ENCODE measurements around the gene ITGB1BP1.

Gene ITGB1BP1

DNA sequence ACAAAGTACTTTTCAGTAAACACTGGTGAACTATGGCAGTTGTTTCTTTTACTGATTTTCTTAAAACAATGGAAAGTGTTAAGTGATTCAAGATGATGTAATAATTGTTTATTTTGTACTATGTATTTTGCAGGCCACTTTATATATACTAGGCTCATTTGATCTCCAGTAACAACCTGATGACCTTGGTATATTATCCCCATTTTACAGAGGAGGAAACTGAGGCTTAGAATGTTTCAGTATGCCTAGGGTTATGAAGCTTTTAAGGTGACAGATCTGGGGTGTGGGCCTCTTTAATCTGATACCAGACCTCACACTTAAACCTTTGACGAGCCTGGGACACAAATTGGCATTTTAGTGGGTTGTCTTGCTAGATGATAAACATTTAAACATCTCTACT is 63.2 kb downstream of the ITGB1BP1 start:
- Histone ChIP-seq H3K4me3 (ENCODE audit: low read depth, low read length) (no peak overlapping the region), H3K27me3 (ENCODE audit: insufficient read depth, low read length) (no peaks in the 10 kb centered on the region), H3K27ac (ENCODE audit: low read depth, low read length) (no peak overlapping the region), H3K79me2 (ENCODE audit: control insufficient read depth, insufficient read depth, low read length, unreplicated experiment) (no peaks in the 10 kb centered on the region), H2AFZ (ENCODE audit: low read length, unreplicated experiment) (no peak overlapping the region), H3K36me3 (ENCODE audit: insufficient read depth, low read length) (peaks cover 37% of the 10 kb centered on the region), H3K4me1 (ENCODE audit: control insufficient read depth, insufficient read depth, low read length, unreplicated experiment) (peaks cover 10% of the 10 kb centered on the region)

DNA sequence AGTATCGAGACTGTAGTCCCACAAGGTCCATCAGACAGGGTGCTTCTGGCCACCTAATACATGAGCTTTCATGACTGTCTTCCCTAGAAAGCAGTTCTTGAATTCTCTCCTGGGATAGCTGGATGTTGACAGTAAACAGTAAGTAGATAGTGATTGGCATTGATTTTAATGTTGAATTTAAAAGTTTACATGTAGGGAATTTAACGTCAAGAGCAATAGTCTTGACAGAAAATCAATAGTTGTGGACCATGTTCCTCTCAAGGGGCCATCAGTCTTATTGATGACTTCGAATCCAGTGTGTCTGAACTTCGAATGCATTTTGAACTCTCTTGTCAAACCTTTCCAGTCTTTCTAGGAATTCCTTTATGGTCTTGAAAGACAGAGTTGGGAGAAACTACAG is 63.9 kb downstream of the ITGB1BP1 start:
- peaks cover 38% of the 10 kb centered on the region for H3K36me3 ChIP-seq (ENCODE audit: insufficient read depth, low read length)
- no peaks in the 10 kb centered on the region for H3K27me3 ChIP-seq (ENCODE audit: insufficient read depth, low read length)
- H3K4me1 ChIP-seq (ENCODE audit: control insufficient read depth, insufficient read depth, low read length, unreplicated experiment) = peaks cover 3% of the 10 kb centered on the region
- no peak overlapping the region for H3K27ac ChIP-seq (ENCODE audit: low read depth, low read length)
- H3K79me2 ChIP-seq (ENCODE audit: control insufficient read depth, insufficient read depth, low read length, unreplicated experiment) = no peaks in the 10 kb centered on the region
- no peak overlapping the region for H3K4me3 ChIP-seq (ENCODE audit: low read depth, low read length)
- H2AFZ ChIP-seq (ENCODE audit: low read length, unreplicated experiment) = no peak overlapping the region

DNA sequence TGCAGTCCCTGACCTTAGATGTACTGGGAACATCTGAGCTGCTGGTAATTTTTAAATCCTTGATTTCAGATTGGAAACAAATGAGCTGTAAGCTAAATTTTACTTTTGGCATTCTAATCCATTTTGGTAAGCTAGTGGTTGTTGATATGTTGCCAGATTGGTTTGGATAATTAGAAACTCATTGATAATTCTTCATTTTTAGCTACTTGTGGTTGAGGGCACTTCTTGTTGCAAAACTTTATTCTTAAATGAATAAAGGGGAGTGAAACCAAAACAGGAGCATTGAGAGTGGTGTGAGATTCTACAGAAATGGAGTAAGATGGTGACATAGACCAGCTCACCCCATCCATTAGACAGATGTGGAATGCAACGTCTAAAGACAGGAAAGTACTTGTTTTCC is 64.5 kb downstream of the ITGB1BP1 start:
- H3K27me3 ChIP-seq (ENCODE audit: insufficient read depth, low read length) = no peaks in the 10 kb centered on the region
- peaks cover 36% of the 10 kb centered on the region for H3K36me3 ChIP-seq (ENCODE audit: insufficient read depth, low read length)
- H2AFZ ChIP-seq (ENCODE audit: low read length, unreplicated experiment) = no peak overlapping the region
- no peak overlapping the region for H3K27ac ChIP-seq (ENCODE audit: low read depth, low read length)
- no peaks in the 10 kb centered on the region for H3K79me2 ChIP-seq (ENCODE audit: control insufficient read depth, insufficient read depth, low read length, unreplicated experiment)
- H3K4me3 ChIP-seq (ENCODE audit: low read depth, low read length) = no peak overlapping the region
- H3K4me1 ChIP-seq (ENCODE audit: control insufficient read depth, insufficient read depth, low read length, unreplicated experiment) = no peaks in the 10 kb centered on the region

DNA sequence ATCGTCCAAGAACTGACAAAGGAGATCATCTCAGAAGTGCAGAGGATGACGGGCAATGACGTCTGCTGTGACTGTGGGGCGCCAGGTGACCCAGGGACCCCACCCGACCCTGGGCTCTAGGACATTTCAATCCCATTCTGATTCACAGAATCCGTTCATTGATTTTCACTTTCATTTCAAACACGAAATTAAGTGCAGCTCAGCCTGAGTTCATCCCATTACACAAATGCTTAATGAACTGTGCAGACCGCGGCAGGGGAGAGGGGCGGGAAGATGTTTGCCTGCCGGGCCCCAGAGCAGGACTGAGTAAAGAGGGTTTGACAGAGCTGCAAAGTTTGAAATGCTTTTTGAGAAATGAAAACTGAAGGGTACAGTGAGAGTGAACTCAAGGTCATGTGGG is 67.1 kb downstream of the ITGB1BP1 start:
- Histone ChIP-seq H3K4me3 (ENCODE audit: low read depth, low read length) (no peak overlapping the region), H3K27ac (ENCODE audit: low read depth, low read length) (no peak overlapping the region)

DNA sequence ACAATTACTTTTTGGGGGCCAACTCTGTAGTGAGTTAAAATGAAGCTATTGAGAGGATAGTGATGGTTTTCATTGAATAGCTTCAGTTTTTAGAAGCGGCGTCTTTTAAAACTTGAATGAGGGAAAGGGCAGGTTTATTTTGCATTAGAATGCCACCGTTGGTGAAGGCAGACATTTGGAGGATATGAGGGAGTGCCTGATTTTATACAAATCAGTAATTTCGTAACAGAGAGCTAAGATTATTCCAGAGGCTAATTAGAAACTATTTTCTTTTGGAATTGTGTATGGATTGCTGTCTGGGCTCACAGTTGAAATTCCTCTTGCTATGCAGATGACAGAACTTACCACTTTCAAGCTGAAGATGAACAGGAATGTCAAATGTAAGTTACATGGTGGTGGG is 67.6 kb downstream of the ITGB1BP1 start:
- Histone ChIP-seq H3K36me3 (ENCODE audit: insufficient read depth, low read length) (peaks cover 38% of the 10 kb centered on the region), H3K79me2 (ENCODE audit: control insufficient read depth, insufficient read depth, low read length, unreplicated experiment) (no peaks in the 10 kb centered on the region), H2AFZ (ENCODE audit: low read length, unreplicated experiment) (no peak overlapping the region), H3K27me3 (ENCODE audit: insufficient read depth, low read length) (no peaks in the 10 kb centered on the region), H3K4me3 (ENCODE audit: low read depth, low read length) (no peak overlapping the region), H3K4me1 (ENCODE audit: control insufficient read depth, insufficient read depth, low read length, unreplicated experiment) (no peaks in the 10 kb centered on the region), H3K27ac (ENCODE audit: low read depth, low read length) (no peak overlapping the region)

More for the DNA sequence above, 67.1 kb downstream of the ITGB1BP1 start:
- Histone ChIP-seq H2AFZ (ENCODE audit: low read length, unreplicated experiment) (no peak overlapping the region), H3K36me3 (ENCODE audit: insufficient read depth, low read length) (peaks cover 35% of the 10 kb centered on the region), H3K79me2 (ENCODE audit: control insufficient read depth, insufficient read depth, low read length, unreplicated experiment) (no peaks in the 10 kb centered on the region), H3K4me1 (ENCODE audit: control insufficient read depth, insufficient read depth, low read length, unreplicated experiment) (no peaks in the 10 kb centered on the region), H3K27me3 (ENCODE audit: insufficient read depth, low read length) (no peaks in the 10 kb centered on the region)

DNA sequence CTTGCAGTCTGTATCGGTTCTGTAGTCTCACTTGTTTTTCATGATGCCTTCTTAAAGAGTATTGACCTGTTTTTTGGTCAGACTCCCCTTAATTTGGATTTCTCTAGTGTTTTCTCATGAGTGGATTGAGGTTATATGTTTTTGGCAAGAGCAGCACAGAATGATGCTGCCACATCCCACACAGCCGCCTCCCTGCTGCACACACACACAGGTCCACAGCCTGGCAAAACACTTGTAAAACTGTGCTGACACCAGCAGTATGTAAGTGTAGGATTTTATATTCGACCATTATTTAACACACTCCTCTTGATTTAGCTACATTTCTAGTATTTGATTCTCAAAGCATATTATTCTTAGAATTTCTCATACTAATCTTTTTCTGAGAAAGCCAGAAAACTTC is 68.1 kb downstream of the ITGB1BP1 start:
- Histone ChIP-seq H3K4me1 (ENCODE audit: control insufficient read depth, insufficient read depth, low read length, unreplicated experiment) (no peaks in the 10 kb centered on the region), H3K27ac (ENCODE audit: low read depth, low read length) (no peak overlapping the region), H3K79me2 (ENCODE audit: control insufficient read depth, insufficient read depth, low read length, unreplicated experiment) (no peaks in the 10 kb centered on the region), H3K27me3 (ENCODE audit: insufficient read depth, low read length) (no peaks in the 10 kb centered on the region), H3K4me3 (ENCODE audit: low read depth, low read length) (no peak overlapping the region), H3K36me3 (ENCODE audit: insufficient read depth, low read length) (peaks cover 39% of the 10 kb centered on the region), H2AFZ (ENCODE audit: low read length, unreplicated experiment) (no peak overlapping the region)

DNA sequence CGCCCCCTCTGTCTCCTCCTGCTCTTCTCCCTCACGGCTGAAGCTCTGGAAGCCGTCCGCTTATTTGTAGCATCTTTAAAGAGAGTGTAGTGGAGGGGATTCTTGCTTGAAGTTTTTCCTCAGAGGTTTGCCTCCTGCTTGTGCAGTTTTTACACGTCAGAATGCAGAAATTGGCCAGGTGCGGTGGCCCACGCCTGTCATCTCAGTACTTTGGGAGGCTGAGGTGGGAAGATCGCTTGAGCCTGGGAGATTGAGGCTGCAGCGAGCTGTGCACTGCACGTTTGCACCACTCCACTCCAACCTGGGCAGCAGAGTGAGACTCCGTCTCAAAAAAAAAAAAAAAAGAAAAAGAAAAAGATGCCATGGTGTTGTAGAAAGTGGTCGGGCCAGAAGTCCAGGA is 69.0 kb downstream of the ITGB1BP1 start:
- Histone ChIP-seq H3K4me1 (ENCODE audit: control insufficient read depth, insufficient read depth, low read length, unreplicated experiment) (no peaks in the 10 kb centered on the region), H3K79me2 (ENCODE audit: control insufficient read depth, insufficient read depth, low read length, unreplicated experiment) (no peaks in the 10 kb centered on the region), H2AFZ (ENCODE audit: low read length, unreplicated experiment) (no peak overlapping the region), H3K4me3 (ENCODE audit: low read depth, low read length) (no peak overlapping the region), H3K36me3 (ENCODE audit: insufficient read depth, low read length) (peaks cover 32% of the 10 kb centered on the region), H3K27ac (ENCODE audit: low read depth, low read length) (no peak overlapping the region), H3K27me3 (ENCODE audit: insufficient read depth, low read length) (no peaks in the 10 kb centered on the region)
